RWPE1 (cell line): ENCODE measurements around the gene CCDC175.

ENCODE experiments used
- CTCF ChIA-PET: fragments of 350-600 bp; sonication (Branson Sonifier 250); formaldehyde crosslinking; extraction: SDS; loops from one replicate; lab custom pipeline; 2021; lab: Yijun Ruan, JAX
- POLR2A ChIA-PET: fragments of 400-600 bp; formaldehyde crosslinking; extraction: SDS; loops from one replicate; lab custom pipeline; 2020; ENCODE audit warnings: antibody characterized with exemption; ENCODE audit not compliant: low non-redundant PET; lab: Yijun Ruan, JAX
- DNase-seq: peaks from one replicate; pipeline ENCODE4 v3.0.0; 2012; ENCODE audit warnings: low spot score
- H3K27ac ChIP-seq: fragments of 450-650 bp; 2 replicates; pipeline ENCODE4 v1.5.1; 2017
- CTCF ChIP-seq: fragments of 450-650 bp; conservative IDR thresholded peaks from 2 replicates; pipeline ENCODE4 v1.5.1; 2017; ENCODE audit warnings: low read depth, mild to moderate bottlenecking

The CCDC175 gene

GRCh38 chr14:59458486-59458885 is 118.1 kb downstream of the CCDC175 start:
- no peak for TF ChIP-seq CTCF
- no peak overlapping the region for H3K27ac ChIP-seq
- DNase-seq, result no peak
- ChIA-PET POLR2A (no interaction called here), CTCF (interaction anchor here (0.6 kb wide), 1 partner anchor 32 kb away, joined by 3 read pairs; no protein-coding TSS in a partner anchor)

- POLR2A ChIA-PET, result no interaction called here
- no peak overlapping the region for H3K27ac ChIP-seq
- CTCF ChIA-PET, result no interaction called here
- no peak for DNase-seq
- TF ChIP-seq CTCF, result no peak
Observed at GRCh38 chr14:59455411-59455810, 121.2 kb downstream of the CCDC175 start.
